GM19395 (cell line): ENCODE results near the gene SLC9A7.

Source experiments
- ATAC-seq: cut with Tn5 transposase; IDR thresholded peaks from one replicate; pipeline ENCODE4 v1.9.1; 2021; ENCODE audit warnings: mild to moderate bottlenecking, moderate library complexity; ENCODE audit not compliant: unreplicated experiment

The SLC9A7 gene

DNA sequence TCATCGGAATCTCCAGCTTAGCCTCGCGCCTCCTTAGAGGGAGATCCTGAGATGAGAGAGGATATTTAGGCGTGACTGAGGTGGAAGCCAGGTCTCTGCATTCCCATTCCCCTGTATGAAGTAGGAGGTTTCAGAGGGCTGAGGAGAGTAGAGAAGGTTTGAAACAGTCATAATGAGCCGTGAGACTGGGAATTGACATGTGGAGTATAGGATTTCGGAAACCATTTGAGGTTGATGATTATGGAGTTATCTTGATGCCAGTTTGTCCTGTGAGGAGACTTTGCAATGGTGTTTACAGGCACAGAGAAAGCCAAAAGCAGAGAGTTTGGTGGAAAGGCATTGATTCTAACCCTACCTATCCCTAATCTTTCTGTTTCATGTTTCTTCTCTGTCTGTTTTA is 183.3 kb downstream of the SLC9A7 start:
- ATAC-seq, result no peak

DNA sequence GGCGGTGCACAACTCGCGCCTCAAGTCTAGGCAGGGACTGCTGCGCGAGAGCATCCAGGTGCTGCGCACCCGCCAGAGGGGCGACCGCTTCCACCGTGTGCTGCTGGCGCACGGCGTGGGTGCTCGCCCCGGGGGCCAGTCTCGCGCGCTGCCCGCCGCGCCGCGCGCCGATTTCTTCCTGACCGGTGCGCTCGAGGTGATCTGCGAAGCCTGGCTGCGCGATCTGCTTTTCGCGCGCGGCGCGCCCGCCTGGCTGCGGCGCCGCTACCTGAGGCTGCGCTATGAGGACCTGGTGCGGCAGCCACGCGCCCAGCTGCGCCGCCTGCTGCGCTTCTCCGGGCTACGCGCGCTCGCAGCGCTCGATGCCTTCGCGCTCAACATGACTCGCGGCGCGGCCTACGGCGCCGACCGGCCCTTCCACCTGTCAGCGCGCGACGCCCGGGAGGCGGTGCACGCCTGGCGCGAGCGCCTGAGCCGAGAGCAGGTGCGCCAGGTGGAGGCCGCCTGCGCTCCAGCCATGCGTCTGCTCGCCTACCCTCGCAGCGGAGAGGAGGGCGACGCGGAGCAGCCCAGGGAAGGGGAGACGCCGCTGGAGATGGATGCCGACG is 184.0 kb downstream of the SLC9A7 start:
- ATAC-seq, result no peak

DNA sequence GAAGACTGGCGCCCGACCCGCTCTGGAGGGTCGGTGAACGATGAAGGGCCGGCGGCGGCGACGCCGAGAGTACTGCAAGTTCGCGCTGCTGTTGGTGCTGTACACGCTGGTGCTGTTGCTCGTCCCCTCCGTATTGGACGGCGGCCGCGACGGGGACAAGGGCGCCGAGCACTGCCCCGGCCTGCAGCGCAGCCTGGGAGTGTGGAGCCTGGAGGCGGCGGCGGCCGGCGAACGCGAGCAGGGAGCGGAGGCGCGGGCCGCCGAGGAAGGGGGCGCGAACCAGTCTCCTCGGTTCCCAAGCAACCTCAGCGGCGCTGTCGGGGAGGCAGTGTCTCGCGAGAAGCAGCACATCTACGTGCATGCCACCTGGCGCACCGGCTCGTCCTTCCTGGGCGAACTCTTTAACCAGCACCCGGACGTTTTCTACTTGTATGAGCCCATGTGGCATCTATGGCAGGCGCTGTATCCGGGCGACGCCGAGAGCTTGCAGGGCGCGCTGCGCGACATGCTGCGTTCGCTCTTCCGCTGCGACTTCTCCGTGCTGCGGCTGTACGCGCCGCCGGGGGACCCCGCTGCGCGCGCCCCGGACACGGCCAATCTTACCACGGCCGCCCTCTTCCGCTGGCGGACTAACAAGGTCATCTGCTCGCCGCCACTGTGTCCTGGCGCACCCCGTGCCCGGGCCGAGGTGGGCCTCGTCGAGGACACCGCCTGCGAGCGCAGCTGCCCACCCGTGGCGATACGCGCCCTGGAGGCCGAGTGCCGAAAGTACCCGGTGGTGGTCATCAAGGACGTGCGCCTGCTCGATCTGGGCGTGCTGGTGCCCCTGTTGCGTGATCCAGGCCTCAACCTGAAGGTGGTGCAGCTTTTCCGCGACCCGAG is 184.8 kb downstream of the SLC9A7 start:
- peak; percentile 33 for ATAC-seq

GRCh38 chrX:46573331-46573891 is 185.5 kb downstream of the SLC9A7 start, which contains the start of gene CHST7:
TSS of gene CHST7 (plus strand) at chrX:46573765. CDS start at chrX:46573932, 167 bp downstream.
- ATAC-seq, result peak; percentile 39

GRCh38 chrX:46572340-46572936 is 186.5 kb downstream of the SLC9A7 start:
- ATAC-seq, result peak; percentile 59

DNA sequence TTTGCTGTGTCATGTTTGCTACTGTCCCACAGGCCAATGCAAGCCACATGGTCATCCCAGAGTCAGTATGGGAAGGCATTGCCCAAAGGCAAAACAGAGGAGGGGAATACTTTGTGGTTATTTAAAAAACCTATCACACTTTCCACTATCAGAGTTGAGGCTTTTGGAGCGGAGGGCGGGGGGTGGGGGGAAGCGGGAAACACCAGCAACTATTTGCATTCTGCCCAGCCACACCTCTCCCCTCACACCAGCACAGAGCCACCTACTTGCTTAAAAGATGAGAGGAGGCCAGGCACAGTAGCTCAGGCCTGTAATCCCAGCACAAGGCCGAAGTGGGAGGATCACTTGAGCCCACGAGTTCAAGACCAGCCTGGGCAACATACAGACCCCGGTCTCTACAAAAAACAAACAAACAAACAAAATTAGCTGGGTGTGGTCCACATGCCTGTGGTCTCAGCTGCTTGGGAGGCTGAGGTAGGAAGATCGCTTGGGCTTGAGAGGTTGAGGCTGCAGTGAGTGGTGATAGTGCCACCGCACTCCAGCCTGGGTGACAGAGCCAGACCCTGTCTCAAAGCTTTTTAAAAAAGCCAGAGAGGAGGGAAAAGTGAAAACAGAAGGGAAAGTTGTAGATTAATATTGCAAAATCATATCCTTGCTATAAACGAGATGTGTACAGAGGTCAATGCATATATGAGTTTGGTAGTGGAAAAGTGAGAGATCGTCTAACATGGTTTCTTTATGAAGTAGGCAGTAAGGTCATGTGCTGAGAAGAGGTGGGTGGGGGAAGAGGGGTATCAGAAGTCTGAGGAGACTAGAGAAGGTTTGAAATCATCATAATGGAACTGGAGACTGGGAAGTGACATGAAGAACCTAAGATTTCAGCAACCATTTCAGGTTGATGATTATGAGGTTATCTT is 187.2 kb downstream of the SLC9A7 start:
- ATAC-seq, result no peak

DNA sequence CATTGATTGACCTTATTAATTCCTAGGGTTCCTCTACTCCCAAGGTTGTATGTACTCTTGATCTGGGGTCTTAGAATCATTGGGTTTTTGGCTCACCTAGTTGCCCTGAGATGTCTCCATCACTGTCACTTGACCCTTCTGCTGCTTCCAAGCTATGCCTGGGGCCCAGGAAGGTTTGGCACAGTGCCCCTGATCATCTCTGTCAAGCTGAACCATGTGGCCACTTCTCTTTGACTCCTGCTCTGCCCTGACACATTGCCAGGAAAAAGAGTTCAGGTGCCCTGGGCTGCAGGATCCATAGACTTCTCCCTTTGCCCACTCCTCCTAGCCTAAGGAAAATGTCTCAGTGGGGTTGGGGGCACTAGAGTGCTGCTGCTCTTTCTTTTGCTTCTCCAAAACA is 189.3 kb downstream of the SLC9A7 start:
- no peak for ATAC-seq

DNA sequence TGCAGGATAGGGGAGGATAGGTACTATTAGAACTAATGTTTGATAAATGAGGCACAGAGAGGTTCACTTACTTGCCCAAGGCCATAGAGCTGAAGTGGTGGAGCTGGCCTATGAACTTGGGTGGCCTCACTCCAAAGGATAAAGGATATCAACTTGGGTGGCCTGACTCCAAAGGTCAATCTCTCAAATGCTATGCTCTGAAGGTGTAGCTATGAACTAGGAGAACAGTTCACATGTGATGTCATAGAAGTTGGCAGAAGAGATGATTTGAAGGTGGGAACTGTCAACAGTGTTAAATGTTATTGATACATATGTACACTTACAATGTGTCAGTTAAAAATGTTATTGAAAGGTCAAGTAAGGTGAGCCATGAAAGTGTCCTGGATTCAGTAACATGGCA is 191.5 kb downstream of the SLC9A7 start:
- ATAC-seq, result no peak

DNA sequence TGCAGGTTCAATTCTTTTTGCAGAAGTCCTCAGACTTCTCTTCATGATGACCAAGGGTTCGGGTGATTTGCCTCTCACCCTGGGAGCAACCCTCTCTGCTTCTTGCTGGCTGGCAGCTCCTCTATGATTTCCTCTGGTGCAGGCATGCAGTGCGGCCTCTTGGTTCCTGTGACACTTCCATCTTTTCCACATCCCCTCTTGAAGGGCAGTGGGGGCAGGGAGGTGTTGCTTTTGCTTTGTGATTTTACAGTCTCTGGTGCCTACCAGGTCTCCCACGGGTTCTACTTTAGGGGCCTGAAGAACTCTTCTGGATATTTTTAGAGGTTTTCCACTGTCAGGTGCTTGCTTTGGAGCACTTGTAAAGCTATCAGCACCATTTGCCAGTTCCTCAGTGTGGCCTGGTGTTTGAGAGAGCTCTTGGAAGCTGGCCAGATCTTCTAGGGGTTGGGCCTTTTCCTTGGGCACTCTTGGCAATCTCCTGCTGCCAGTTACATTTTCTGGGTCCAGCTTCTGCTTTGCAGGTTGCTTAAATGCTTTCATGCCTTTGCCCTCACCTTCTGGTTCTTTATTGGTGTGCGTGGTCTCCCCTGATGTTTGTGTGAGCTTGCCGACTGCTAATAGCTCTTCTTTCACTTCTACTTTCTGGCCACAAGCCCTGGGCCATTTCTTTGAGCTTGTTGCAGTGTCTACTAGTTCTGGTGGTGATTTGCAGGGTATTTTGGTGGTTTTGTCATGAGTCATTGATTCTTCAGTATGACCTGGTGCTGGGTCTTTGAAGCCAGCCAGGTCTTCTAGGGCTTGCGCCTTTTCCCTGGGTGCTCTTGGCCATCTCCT is 196.9 kb downstream of the SLC9A7 start:
- ATAC-seq, result peak; percentile 99

- ATAC-seq, result no peak
Measured at GRCh38 chrX:46559062-46559461, 199.9 kb downstream of the SLC9A7 start.

DNA sequence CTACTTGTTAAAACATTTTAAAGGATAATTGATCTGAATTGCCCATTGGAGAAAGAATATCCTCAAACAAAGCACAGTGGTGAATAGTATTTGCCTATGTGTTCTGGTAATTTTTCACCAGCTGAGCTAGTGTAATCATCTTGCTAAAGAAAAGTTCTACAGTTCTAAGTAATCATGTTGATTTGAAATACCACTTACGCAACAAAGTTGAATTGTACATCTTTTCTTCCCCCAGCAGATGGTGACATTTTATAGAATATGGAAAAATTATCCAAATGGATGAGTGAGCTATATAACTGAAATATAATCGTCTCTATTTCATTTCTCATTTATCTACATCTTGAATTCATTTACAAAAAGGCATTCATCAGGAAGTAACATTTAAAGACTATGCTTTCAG is 204.0 kb downstream of the SLC9A7 start:
- ATAC-seq, result no peak

DNA sequence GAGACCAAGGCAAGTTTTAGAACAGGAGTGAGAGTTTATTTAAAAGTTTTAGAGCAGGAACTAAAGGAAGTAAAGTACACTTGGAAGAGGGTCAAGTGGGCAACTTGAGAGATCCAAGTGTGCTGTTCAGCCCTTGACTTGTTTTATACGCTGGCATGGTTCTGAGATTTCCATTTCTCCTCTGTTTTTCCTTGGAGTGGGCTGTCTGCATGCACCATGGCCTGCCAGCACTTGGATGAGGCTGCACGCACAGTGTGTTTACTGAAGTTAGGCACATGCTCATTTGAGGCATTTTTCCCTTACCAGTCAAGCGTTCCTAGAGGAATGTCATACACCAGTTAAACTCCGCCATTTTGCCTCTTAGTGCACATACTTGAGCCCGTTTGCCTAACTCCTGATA is 205.0 kb downstream of the SLC9A7 start:
- no peak for ATAC-seq

DNA sequence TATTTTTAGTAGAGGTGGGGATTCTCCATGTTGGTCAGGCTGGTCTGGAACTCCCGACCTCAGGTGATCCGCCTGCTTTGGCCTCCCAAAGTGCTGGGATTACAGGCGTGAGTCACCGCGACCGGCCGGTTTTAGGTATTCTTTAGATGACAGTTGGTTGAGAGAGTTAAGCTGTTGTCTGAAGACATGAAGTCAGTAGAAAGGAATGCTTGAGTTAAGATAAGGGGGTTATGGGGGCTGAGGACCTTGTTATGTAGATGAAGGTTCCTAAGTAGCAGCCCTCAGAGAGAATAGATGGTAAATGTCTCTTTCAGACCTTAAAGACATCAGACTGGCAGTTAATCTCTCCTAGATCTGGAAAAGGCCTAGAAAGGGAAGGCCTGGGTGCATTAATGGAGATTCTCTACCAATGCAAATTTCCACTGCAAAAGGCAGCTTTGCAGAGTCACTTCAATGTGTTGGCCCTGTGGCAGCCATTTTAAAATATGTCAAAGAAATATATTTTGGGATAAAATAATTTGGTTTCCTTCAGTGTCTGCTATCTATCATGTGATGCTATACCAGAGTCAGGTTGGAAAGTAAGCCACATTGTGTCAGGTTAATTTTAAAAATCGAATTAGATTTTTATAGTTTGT is 207.3 kb downstream of the SLC9A7 start:
- no peak for ATAC-seq

GRCh38 chrX:46549914-46550313 is 209.0 kb downstream of the SLC9A7 start:
- ATAC-seq, result no peak
